ENCODE data around the gene KIFC1. TPM values are rescaled to one million over a fixed set of nuclear protein-coding genes. Genes with fewer than 3 reads are reported as not detected.
A peak's percentile ranks its signal among the peaks of the same experiment; 100 is the strongest.

Gene KIFC1
- total and polyA plus RNA-seq, 9 of the 15 experiments (the other 6 are each of a cell fraction or from before 2014, with no cell fraction given), result 1.3 to 95.2 (median 76.9) TPM

- TF ChIP-seq, protein P1, sequence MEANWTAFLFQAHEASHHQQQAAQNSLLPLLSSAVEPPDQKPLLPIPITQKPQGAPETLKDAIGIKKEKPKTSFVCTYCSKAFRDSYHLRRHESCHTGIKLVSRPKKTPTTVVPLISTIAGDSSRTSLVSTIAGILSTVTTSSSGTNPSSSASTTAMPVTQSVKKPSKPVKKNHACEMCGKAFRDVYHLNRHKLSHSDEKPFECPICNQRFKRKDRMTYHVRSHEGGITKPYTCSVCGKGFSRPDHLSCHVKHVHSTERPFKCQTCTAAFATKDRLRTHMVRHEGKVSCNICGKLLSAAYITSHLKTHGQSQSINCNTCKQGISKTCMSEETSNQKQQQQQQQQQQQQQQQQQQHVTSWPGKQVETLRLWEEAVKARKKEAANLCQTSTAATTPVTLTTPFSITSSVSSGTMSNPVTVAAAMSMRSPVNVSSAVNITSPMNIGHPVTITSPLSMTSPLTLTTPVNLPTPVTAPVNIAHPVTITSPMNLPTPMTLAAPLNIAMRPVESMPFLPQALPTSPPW (CRISPR knock-in tag; IDR thresholded peaks at IDR 0.05), result peak; percentile 100
- TF ChIP-seq, protein P2, sequence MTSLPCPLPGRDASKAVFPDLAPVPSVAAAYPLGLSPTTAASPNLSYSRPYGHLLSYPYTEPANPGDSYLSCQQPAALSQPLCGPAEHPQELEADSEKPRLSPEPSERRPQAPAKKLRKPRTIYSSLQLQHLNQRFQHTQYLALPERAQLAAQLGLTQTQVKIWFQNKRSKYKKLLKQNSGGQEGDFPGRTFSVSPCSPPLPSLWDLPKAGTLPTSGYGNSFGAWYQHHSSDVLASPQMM (CRISPR knock-in tag; IDR thresholded peaks at IDR 0.05), result no peak
- TF ChIP-seq ZKSCAN1 (IDR thresholded peaks at IDR 0.05; ENCODE audit: low read depth, low read length) (peak; percentile 37; the same call in 1 of the 2 replicates), ESRRB (CRISPR knock-in tag; IDR thresholded peaks at IDR 0.05; ENCODE audit: borderline replicate concordance) (no peak), ZNF165 (CRISPR knock-in tag; IDR thresholded peaks at IDR 0.05; ENCODE audit: borderline replicate concordance) (0 out of 2 replicates have a peak, but pooled peaks have one; percentile 50), HNRNPH1 (optimal IDR thresholded peaks at IDR 0.05; ENCODE audit: low read depth, low read length) (no peak), TRIM28 (IDR thresholded peaks at IDR 0.05) (no peak), RBM34 (IDR thresholded peaks at IDR 0.05; ENCODE audit: borderline replicate concordance, insufficient read depth, low read length) (no peak), CBX1 (IDR thresholded peaks at IDR 0.05; ENCODE audit: low read depth) (0 out of 2 replicates have a peak, but pooled peaks have one; percentile 67)
- TF ChIP-seq, protein P3, sequence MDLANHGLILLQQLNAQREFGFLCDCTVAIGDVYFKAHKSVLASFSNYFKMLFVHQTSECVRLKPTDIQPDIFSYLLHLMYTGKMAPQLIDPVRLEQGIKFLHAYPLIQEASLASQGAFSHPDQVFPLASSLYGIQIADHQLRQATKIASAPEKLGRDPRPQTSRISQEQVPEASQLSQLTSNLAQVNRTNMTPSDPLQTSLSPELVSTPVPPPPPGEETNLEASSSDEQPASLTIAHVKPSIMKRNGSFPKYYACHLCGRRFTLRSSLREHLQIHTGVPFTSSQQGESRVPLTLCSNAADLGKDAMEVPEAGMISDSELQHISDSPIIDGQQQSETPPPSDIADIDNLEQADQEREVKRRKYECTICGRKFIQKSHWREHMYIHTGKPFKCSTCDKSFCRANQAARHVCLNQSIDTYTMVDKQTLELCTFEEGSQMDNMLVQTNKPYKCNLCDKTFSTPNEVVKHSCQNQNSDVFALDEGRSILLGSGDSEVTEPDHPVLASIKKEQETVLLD (IDR thresholded peaks at IDR 0.05), result peak; percentile 73
These were observed 26.5 kb downstream of the KIFC1 start, which contains the start of gene CUTA (continued) for GRCh38 chr6:33417903-33418689.
